IMR-90 (cell line): ENCODE data around the gene ZNF747. TPM values are rescaled to one million over a fixed set of nuclear protein-coding genes. Genes with fewer than 3 reads are reported as not detected.

Experiments
- ATAC-seq: fragments of 200-7000 bp; cut with Tn5 transposase; 2 replicates; pipeline ENCODE4 v1.9.1; 2020; ENCODE audit warnings: low read depth, mild to moderate bottlenecking, moderate library complexity
- BruUV-seq: library from RNA; stranded (reverse); fragments of 400-500 nt; replicated peaks from 2 replicates; lab custom pipeline; 2021; lab: Mats Ljungman, UMichigan
- CTCF ChIA-PET: fragments of 300-600 bp; formaldehyde crosslinking; extraction: SDS; loops from one replicate; lab custom pipeline; 2021; ENCODE audit warnings: antibody characterized with exemption; lab: Yijun Ruan, JAX
- POLR2A ChIA-PET: fragments of 300-600 bp; sonication (Branson Sonifier 250); formaldehyde crosslinking; loops from one replicate; lab custom pipeline; 2022; ENCODE audit warnings: antibody characterized with exemption; ENCODE audit not compliant: unreplicated experiment; lab: Charles Lee
- DNase-seq: peaks from one replicate; pipeline ENCODE4 v3.0.0; 2013
- H2AFZ ChIP-seq: replicated peaks from 2 replicates; pipeline ENCODE3; 2013; ENCODE audit warnings: low read length, mild to moderate bottlenecking; ENCODE audit not compliant: poor library complexity
- H2AK5ac ChIP-seq: 2 replicates; pipeline ENCODE4 v1.6.1; 2013; ENCODE audit warnings: low read depth, low read length, inconsistent platforms
- H2AK9ac ChIP-seq: replicated peaks from 2 replicates; pipeline ENCODE3; 2013; ENCODE audit warnings: mild to moderate bottlenecking, low read depth, low read length, moderate library complexity; ENCODE audit not compliant: poor library complexity
- H2BK120ac ChIP-seq: 2 replicates; pipeline ENCODE4 v1.6.1; 2013; ENCODE audit warnings: low read depth, low read length, inconsistent platforms
- H2BK15ac ChIP-seq: 3 replicates; pipeline ENCODE4 v1.6.1; 2013; ENCODE audit warnings: low read depth, low read length, inconsistent platforms
- H2BK20ac ChIP-seq: 2 replicates; pipeline ENCODE4 v1.6.1; 2013; ENCODE audit warnings: low read depth, mild to moderate bottlenecking, inconsistent platforms, low read length, moderate library complexity
- H2BK5ac ChIP-seq: 2 replicates; pipeline ENCODE4 v1.6.1; 2013; ENCODE audit warnings: mild to moderate bottlenecking, low read depth, low read length, inconsistent platforms; ENCODE audit not compliant: poor library complexity, severe bottlenecking
- H3K14ac ChIP-seq: replicated peaks from 2 replicates; pipeline ENCODE4 v1.6.1; 2013; ENCODE audit warnings: low read depth, low read length, inconsistent platforms
- H3K18ac ChIP-seq: 2 replicates; pipeline ENCODE4 v1.6.1; 2013; ENCODE audit warnings: low read depth, low read length, control low read depth
- H3K23ac ChIP-seq: 2 replicates; pipeline ENCODE4 v1.6.1; 2013; ENCODE audit warnings: low read depth, low read length, inconsistent platforms
- H3K27ac ChIP-seq: 2 replicates; pipeline ENCODE4 v1.5.1; 2013; ENCODE audit warnings: mild to moderate bottlenecking, control low read depth, low read length; ENCODE audit not compliant: insufficient read depth
- H3K27me3 ChIP-seq: 2 replicates; pipeline ENCODE4 v1.6.1; 2013; ENCODE audit warnings: low read length; ENCODE audit not compliant: control insufficient read depth, insufficient read depth
- H3K36me3 ChIP-seq: 2 replicates; pipeline ENCODE4 v1.6.1; 2013; ENCODE audit warnings: low read length, mixed read lengths; ENCODE audit not compliant: control insufficient read depth, insufficient read depth
- H3K4ac ChIP-seq: 2 replicates; pipeline ENCODE4 v1.6.1; 2013; ENCODE audit warnings: low read depth, low read length, inconsistent platforms
- H3K4me1 ChIP-seq: 2 replicates; pipeline ENCODE4 v1.6.1; 2013; ENCODE audit warnings: low read length, mixed read lengths; ENCODE audit not compliant: control insufficient read depth, insufficient read depth
- H3K4me2 ChIP-seq: 2 replicates; pipeline ENCODE4 v1.6.1; 2013; ENCODE audit warnings: low read depth, mild to moderate bottlenecking, control low read depth, low read length, moderate library complexity
- H3K4me3 ChIP-seq: 2 replicates; pipeline ENCODE4 v1.5.1; 2013; ENCODE audit warnings: low read depth, mild to moderate bottlenecking, control low read depth, low read length, moderate library complexity; ENCODE audit not compliant: insufficient read depth
- H3K56ac ChIP-seq: 2 replicates; pipeline ENCODE4 v1.6.1; 2013; ENCODE audit warnings: low read length, inconsistent platforms; ENCODE audit not compliant: insufficient read depth; ENCODE audit errors: extremely low read depth
- H3K79me1 ChIP-seq, 2 experiments: 2 replicates each; pipeline ENCODE4 v1.6.1; 2013; ENCODE audit warnings: low read length in 2 of 2, inconsistent platforms in 1 of 2, low read depth in 1 of 2
- H3K9ac ChIP-seq: 2 replicates; pipeline ENCODE4 v1.6.1; 2013; ENCODE audit warnings: low read depth, low read length, control low read depth
- H3K9me1 ChIP-seq: 2 replicates; pipeline ENCODE4 v1.6.1; 2013; ENCODE audit warnings: low read length, inconsistent platforms; ENCODE audit not compliant: insufficient read depth
- H3K9me3 ChIP-seq: 2 replicates; pipeline ENCODE4 v1.6.1; 2013; ENCODE audit warnings: low read length; ENCODE audit not compliant: control insufficient read depth, insufficient read depth
- H4K20me1 ChIP-seq: 2 replicates; pipeline ENCODE4 v1.6.1; 2013; ENCODE audit warnings: low read length, inconsistent platforms; ENCODE audit not compliant: insufficient read depth
- H4K5ac ChIP-seq: 2 replicates; pipeline ENCODE4 v1.6.1; 2013; ENCODE audit warnings: mild to moderate bottlenecking, low read depth, low read length, control low read depth
- H4K8ac ChIP-seq, 2 experiments: 2 replicates each; pipeline ENCODE4 v1.6.1; 2013; ENCODE audit warnings: low read depth in 2 of 2, low read length in 2 of 2, control low read depth in 1 of 2, inconsistent platforms in 1 of 2
- H4K91ac ChIP-seq: 2 replicates; pipeline ENCODE4 v1.6.1; 2013; ENCODE audit warnings: low read depth, low read length, inconsistent platforms; ENCODE audit not compliant: insufficient read depth
- BHLHE40 ChIP-seq: fragments of 150-350 bp; IDR thresholded peaks from 2 replicates; pipeline ENCODE4 v1.6.1; 2016; ENCODE audit warnings: mild to moderate bottlenecking, low read depth, low read length
- FOS ChIP-seq: fragments of 150-350 bp; IDR thresholded peaks from 2 replicates; pipeline ENCODE4 v1.6.1; 2016; ENCODE audit warnings: low read depth, low read length
- NFE2L2 ChIP-seq: fragments of 150-350 bp; IDR thresholded peaks from 2 replicates; pipeline ENCODE4 v1.6.1; 2016; ENCODE audit warnings: low read depth, mild to moderate bottlenecking, low read length
- POLR2A ChIP-seq: IDR thresholded peaks from 2 replicates; pipeline ENCODE4 v1.6.1; 2012; ENCODE audit warnings: mild to moderate bottlenecking, low read depth, low read length
- RFX5 ChIP-seq: IDR thresholded peaks from 2 replicates; pipeline ENCODE4 v1.8.0; 2012; ENCODE audit warnings: low read depth, mild to moderate bottlenecking, low read length, moderate library complexity
- WGBS, 2 experiments: methylation state at CpG; one replicate each; pipeline versions ENCODE4 v1.1.5 to v1.1.7; 2013; ENCODE audit warnings: missing lambda C conversion rate in 2 of 2; ENCODE audit not compliant: insufficient read length in 1 of 2; ENCODE audit errors: extremely low coverage in 2 of 2; 5-methylcytosine and 5-hydroxymethylcytosine counted together
- dilution Hi-C: fragments of 300-500 bp; cut with HindIII; formaldehyde crosslinking; loops from one replicate; pipeline ENCODE4 v1.14.3; 2018; ENCODE audit warnings: low sequenced_read_pairs; ENCODE audit not compliant: unreplicated experiment
- in situ Hi-C: fragments of 300-500 bp; cut with MboI; formaldehyde crosslinking; loops from 3 replicates; pipeline ENCODE4 v1.14.3; 2019; ENCODE audit warnings: low sequenced_read_pairs, inconsistent platforms, mixed read lengths
- intact Hi-C: fragments of 100-400 bp; cut with micrococcal nuclease; formaldehyde crosslinking; loops from 2 replicates; pipeline ENCODE4 v1.10.0; 2022
- polyA plus RNA-seq, 3 experiments: library from polyadenylated mRNA; depleted of rRNA; stranded (reverse); fragments of >200 nt; gene quantifications; 2 replicates each; pipeline ENCODE4 v1.2.3, GENCODE V29; 2012; ENCODE audit warnings: low replicate concordance in 1 of 3
- total RNA-seq: library from RNA; depleted of rRNA; stranded (reverse); fragments of >200 nt; gene quantifications from 2 replicates; pipeline ENCODE4 v1.2.3, GENCODE V29; 2012

The ZNF747 gene
- total and polyA plus RNA-seq, 2 of the 4 experiments (the other 2 are of a cell fraction): 2.0 to 2.9 TPM

GRCh38 chr16:30557957-30558788, 23.5 kb upstream of the ZNF747 start, which contains the start of gene ZNF764:
Gene ZNF764, minus strand, starts transcription at chr16:30558374. Its CDS starts 192 bp downstream, at chr16:30558182.
- Histone ChIP-seq H3K23ac (peak within 1 kb of the TSS; percentile 83), H3K4me3 (peak within 1 kb of the TSS; percentile 73), H2AK9ac (peak within 1 kb of the TSS; percentile 97), H3K9me1 (0 out of 2 replicates have a peak, but pooled peaks cover under 1% of the 10 kb centered on the region), H2BK120ac (peak within 1 kb of the TSS; percentile 55; the same call in 1 of the 2 replicates), H3K56ac (0 out of 2 replicates have a peak within 1 kb of the TSS, but pooled peaks have one; percentile 23), H3K14ac (peak within 1 kb of the TSS; percentile 98), H3K36me3 (peaks cover 22% of the 10 kb centered on the region), H2AFZ (peak within 1 kb of the TSS; percentile 97), H2BK20ac (peak within 1 kb of the TSS; percentile 18; the same call in 1 of the 2 replicates), H3K9me3 (no peaks in the 10 kb centered on the region), H3K4ac (peak within 1 kb of the TSS; percentile 98), H4K5ac (peak within 1 kb of the TSS; percentile 93), H3K27ac (peak within 1 kb of the TSS; percentile 82), H3K9ac (peak within 1 kb of the TSS; percentile 67), H3K4me2 (peak within 1 kb of the TSS; percentile 86), H4K8ac (peak within 1 kb of the TSS; percentile 94 to 99), H3K79me1 (peaks cover 11 to 35% of the 10 kb centered on the region in 2 experiments; a peak in 2 of 4 replicates), H2BK15ac (peak within 1 kb of the TSS; percentile 31; the same call in 1 of the 3 replicates), H4K20me1 (no peaks in the 10 kb centered on the region; the same call in 1 of the 2 replicates), H2BK5ac (peak within 1 kb of the TSS; percentile 80), H4K91ac (peak within 1 kb of the TSS; percentile 96), H3K4me1 (no peaks in the 10 kb centered on the region), H2AK5ac (peak within 1 kb of the TSS; percentile 87), H3K27me3 (no peaks in the 10 kb centered on the region), H3K18ac (peak within 1 kb of the TSS; percentile 71)
- intact Hi-C loops: loop anchor here (1.0 kb wide), 1 partner anchor 27 kb away; the partner anchor contains the start of gene ZNF785
- ATAC-seq (peak; percentile 99), DNase-seq (peak; percentile 96)
- 1% methylated on average over 40 of the region's 74 CpGs; no CpG with 5 or more reads in 1 of the 2 experiments for WGBS, 2 experiments
- dilution Hi-C loops: no loop called here
- in situ Hi-C loops: no loop called here
- TF ChIP-seq NFE2L2 (no peak), FOS (0 out of 2 replicates have a peak, but pooled peaks have one; percentile 36), BHLHE40 (peak; percentile 41; the same call in 1 of the 2 replicates), POLR2A (peak; percentile 40), RFX5 (no peak)
- ChIA-PET POLR2A (no interaction called here), CTCF (interaction anchor here (0.6 to 1.6 kb wide), 3 partner anchors 23 to 399 kb away, joined by 3 to 5 read pairs (median 5); no protein-coding TSS in a partner anchor)
- TSS peak; percentile 42 for BruUV-seq
